Astrocyte (in vitro differentiated cells and primary cell): ENCODE results near the gene RPL10A. TPM values are rescaled to one million over a fixed set of nuclear protein-coding genes. Genes with fewer than 3 reads are reported as not detected.

Experiments used
- DNase-seq: peaks from one replicate; pipeline ENCODE4 v3.0.0-alpha.2; 2010; ENCODE audit warnings: low read depth
- FAIRE-seq: peaks from 2 replicates; lab custom pipeline; 2011; peaks lifted over from hg19 to GRCh38; lab: Jason Lieb, UNC
- H2AFZ ChIP-seq: 2 replicates; pipeline ENCODE4 v1.6.0; 2012; ENCODE audit warnings: low read depth, low read length, inconsistent platforms
- H3K27ac ChIP-seq: 2 replicates; pipeline ENCODE4 v1.5.1; 2011; ENCODE audit warnings: low read depth, low read length, inconsistent platforms
- H3K27me3 ChIP-seq: 2 replicates; pipeline ENCODE4 v1.6.0; 2011; ENCODE audit warnings: low read length, inconsistent platforms; ENCODE audit not compliant: insufficient read depth
- H3K36me3 ChIP-seq: 2 replicates; pipeline ENCODE4 v1.5.1; 2011; ENCODE audit warnings: low read length, inconsistent platforms; ENCODE audit not compliant: insufficient read depth
- H3K4me1 ChIP-seq: 2 replicates; pipeline ENCODE4 v1.5.1; 2011; ENCODE audit warnings: low read length, inconsistent platforms; ENCODE audit not compliant: insufficient read depth
- H3K4me2 ChIP-seq: 2 replicates; pipeline ENCODE4 v1.6.0; 2012; ENCODE audit warnings: low read length, inconsistent platforms
- H3K4me3 ChIP-seq: 2 replicates; pipeline ENCODE4 v1.5.1; 2011; ENCODE audit warnings: low read depth, mild to moderate bottlenecking, low read length, inconsistent platforms; ENCODE audit not compliant: insufficient read depth
- H3K79me2 ChIP-seq: 2 replicates; pipeline ENCODE4 v1.6.0; 2012; ENCODE audit warnings: mild to moderate bottlenecking, low read length, inconsistent platforms; ENCODE audit not compliant: insufficient read depth
- H3K9ac ChIP-seq: 2 replicates; pipeline ENCODE4 v1.6.0; 2012; ENCODE audit warnings: mild to moderate bottlenecking, low read length, inconsistent platforms
- H3K9me3 ChIP-seq: 2 replicates; pipeline ENCODE4 v1.5.1; 2012; ENCODE audit warnings: low read depth, mild to moderate bottlenecking, low read length, inconsistent platforms; ENCODE audit not compliant: insufficient read depth
- H4K20me1 ChIP-seq: 2 replicates; pipeline ENCODE4 v1.6.0; 2012; ENCODE audit warnings: low read length, inconsistent platforms; ENCODE audit not compliant: insufficient read depth
- H3K27ac Mint-ChIP-seq: one replicate; pipeline ENCODE4 v1.8.0; 2021; ENCODE audit warnings: mild to moderate bottlenecking, mixed read lengths; ENCODE audit not compliant: unreplicated experiment
- H3K27me3 Mint-ChIP-seq: one replicate; pipeline ENCODE4 v1.8.0; 2021; ENCODE audit warnings: low read depth, mixed read lengths; ENCODE audit not compliant: unreplicated experiment
- H3K36me3 Mint-ChIP-seq: one replicate; pipeline ENCODE4 v1.8.0; 2021; ENCODE audit warnings: low read depth, mixed read lengths; ENCODE audit not compliant: unreplicated experiment
- H3K4me1 Mint-ChIP-seq: one replicate; pipeline ENCODE4 v1.8.0; 2021; ENCODE audit warnings: low read depth, mixed read lengths; ENCODE audit not compliant: unreplicated experiment
- H3K4me3 Mint-ChIP-seq: one replicate; pipeline ENCODE4 v1.8.0; 2021; ENCODE audit warnings: mild to moderate bottlenecking, moderate library complexity, mixed read lengths; ENCODE audit not compliant: unreplicated experiment
- H3K9me3 Mint-ChIP-seq: one replicate; pipeline ENCODE4 v1.8.0; 2021; ENCODE audit warnings: mild to moderate bottlenecking, mixed read lengths; ENCODE audit not compliant: unreplicated experiment
- CTCF ChIP-seq: IDR thresholded peaks from 2 replicates; pipeline ENCODE4 v1.5.1; 2011; ENCODE audit warnings: low read depth, mild to moderate bottlenecking, inconsistent platforms, low read length, moderate library complexity; ENCODE audit not compliant: insufficient read depth
- EZH2 ChIP-seq: IDR thresholded peaks from 2 replicates; pipeline ENCODE4 v1.6.1; 2012; ENCODE audit warnings: mild to moderate bottlenecking, low read length, inconsistent platforms; ENCODE audit not compliant: insufficient read depth
- total RNA-seq: library from RNA; stranded (reverse); gene quantifications from 2 replicates; pipeline ENCODE4 v1.2.1, GENCODE V29; 2021

The RPL10A gene
- total RNA-seq, 1 donor from 2014 or later: 887 TPM

GRCh38 chr6:35507221-35507620 is 39.0 kb downstream of the RPL10A start:
- H3K9me3 Mint-ChIP-seq: no peaks in the 10 kb centered on the region
- no peak for FAIRE-seq
- H3K4me3 ChIP-seq: no peak overlapping the region
- no peak overlapping the region for H3K27ac Mint-ChIP-seq
- H3K4me1 Mint-ChIP-seq: no peaks in the 10 kb centered on the region
- H3K27ac ChIP-seq: no peak overlapping the region
- TF ChIP-seq CTCF (no peak), EZH2 (no peak)
- H3K9ac ChIP-seq: no peak overlapping the region
- no peaks in the 10 kb centered on the region for H3K36me3 Mint-ChIP-seq
- no peaks in the 10 kb centered on the region for H3K4me1 ChIP-seq
- no peaks in the 10 kb centered on the region for H3K79me2 ChIP-seq
- peaks cover 40% of the 10 kb centered on the region for H3K27me3 Mint-ChIP-seq
- H4K20me1 ChIP-seq: no peaks in the 10 kb centered on the region
- no peaks in the 10 kb centered on the region for H3K9me3 ChIP-seq
- peaks cover 12% of the 10 kb centered on the region for H3K27me3 ChIP-seq
- no peak overlapping the region for H3K4me3 Mint-ChIP-seq
- no peaks in the 10 kb centered on the region for H3K36me3 ChIP-seq
- H2AFZ ChIP-seq: no peak overlapping the region
- DNase-seq: no peak
- no peak overlapping the region for H3K4me2 ChIP-seq

- no peak overlapping the region for H3K27ac ChIP-seq
- Mint-ChIP-seq H3K27me3 (peaks cover 40% of the 10 kb centered on the region), H3K27ac (no peak overlapping the region), H3K4me3 (no peak overlapping the region), H3K36me3 (no peaks in the 10 kb centered on the region), H3K4me1 (no peaks in the 10 kb centered on the region), H3K9me3 (no peaks in the 10 kb centered on the region)
- H3K4me2 ChIP-seq: no peak overlapping the region
- no peaks in the 10 kb centered on the region for H3K4me1 ChIP-seq
- H3K79me2 ChIP-seq: no peaks in the 10 kb centered on the region
- H3K36me3 ChIP-seq: no peaks in the 10 kb centered on the region
- TF ChIP-seq CTCF (no peak), EZH2 (no peak)
- FAIRE-seq: no peak
- H3K9me3 ChIP-seq: no peaks in the 10 kb centered on the region
- peaks cover 12% of the 10 kb centered on the region for H3K27me3 ChIP-seq
- DNase-seq: no peak
- H4K20me1 ChIP-seq: no peaks in the 10 kb centered on the region
- H3K9ac ChIP-seq: no peak overlapping the region
- no peak overlapping the region for H3K4me3 ChIP-seq
- no peak overlapping the region for H2AFZ ChIP-seq
Observed at GRCh38 chr6:35508027-35508426, 39.8 kb downstream of the RPL10A start.

GRCh38 chr6:35508542-35508941 is 40.3 kb downstream of the RPL10A start:
- no peak overlapping the region for H3K4me3 Mint-ChIP-seq
- H3K4me2 ChIP-seq: no peak overlapping the region
- FAIRE-seq: no peak
- H3K4me1 Mint-ChIP-seq: no peaks in the 10 kb centered on the region
- H3K27me3 ChIP-seq: peaks cover 12% of the 10 kb centered on the region
- no peak overlapping the region for H3K27ac Mint-ChIP-seq
- H4K20me1 ChIP-seq: no peaks in the 10 kb centered on the region
- H3K27ac ChIP-seq: no peak overlapping the region
- H3K9ac ChIP-seq: no peak overlapping the region
- H3K27me3 Mint-ChIP-seq: peaks cover 38% of the 10 kb centered on the region
- H3K36me3 ChIP-seq: no peaks in the 10 kb centered on the region
- no peaks in the 10 kb centered on the region for H3K36me3 Mint-ChIP-seq
- TF ChIP-seq CTCF: no peak
- TF ChIP-seq EZH2: no peak
- H3K4me1 ChIP-seq: no peaks in the 10 kb centered on the region
- H2AFZ ChIP-seq: no peak overlapping the region
- H3K79me2 ChIP-seq: no peaks in the 10 kb centered on the region
- no peak overlapping the region for H3K4me3 ChIP-seq
- H3K9me3 ChIP-seq: no peaks in the 10 kb centered on the region
- H3K9me3 Mint-ChIP-seq: no peaks in the 10 kb centered on the region
- no peak for DNase-seq
